PFSK-1 (cell line): ENCODE measurements around the gene KRT9.

Source experiments
- FOXP2 ChIP-seq: optimal IDR thresholded peaks from 2 replicates; pipeline ENCODE3; 2011; ENCODE audit warnings: borderline replicate concordance, control low read depth, inconsistent platforms; ENCODE audit not compliant: insufficient read depth; ENCODE audit errors: extremely low read length, extremely low read depth
- POLR2AphosphoS5 ChIP-seq: IDR thresholded peaks from 2 replicates; pipeline ENCODE4 v1.6.1; 2012; ENCODE audit warnings: low read depth, mild to moderate bottlenecking, control low read depth, low read length, moderate library complexity
- REST ChIP-seq, 2 experiments: IDR thresholded peaks; 2 replicates each; pipeline versions ENCODE4 v1.6.1 to v1.8.0; 2011 to 2012; ENCODE audit warnings: low read depth in 2 of 2, low read length in 2 of 2, control low read depth in 1 of 2, inconsistent platforms in 1 of 2, mild to moderate bottlenecking in 1 of 2, moderate library complexity in 1 of 2; ENCODE audit not compliant: insufficient read depth in 1 of 2
- SIN3A ChIP-seq: IDR thresholded peaks from 2 replicates; pipeline ENCODE4 v1.6.1; 2012; ENCODE audit warnings: mild to moderate bottlenecking, low read length, moderate library complexity, borderline replicate concordance; ENCODE audit not compliant: insufficient read depth
- TAF1 ChIP-seq: IDR thresholded peaks from 2 replicates; pipeline ENCODE4 v1.6.1; 2012; ENCODE audit warnings: low read length, control low read depth, borderline replicate concordance; ENCODE audit not compliant: insufficient read depth

Gene KRT9

GRCh38 chr17:41534899-41535546 lies 36.8 kb downstream of the KRT9 start:
- TF ChIP-seq FOXP2 (no peak), REST (IDR thresholded peaks at IDR 0.05; ENCODE audit: insufficient read depth in 1 of 2, low read depth in 2 of 2, low read length in 2 of 2) (no peak), SIN3A (no peak), POLR2AphosphoS5 (no peak)

- TF ChIP-seq TAF1, result no peak
- no peak for TF ChIP-seq SIN3A
- no peak for TF ChIP-seq FOXP2
- TF ChIP-seq POLR2AphosphoS5, result no peak
- TF ChIP-seq REST (IDR thresholded peaks at IDR 0.05; ENCODE audit: insufficient read depth in 1 of 2, low read depth in 2 of 2, low read length in 2 of 2), result no peak
Measured at GRCh38 chr17:41533613-41534012, 38.2 kb downstream of the KRT9 start.

GRCh38 chr17:41532947-41533570 lies 38.8 kb downstream of the KRT9 start:
- no peak for TF ChIP-seq SIN3A
- no peak for TF ChIP-seq TAF1
- no peak for TF ChIP-seq FOXP2
- TF ChIP-seq POLR2AphosphoS5, result no peak
- TF ChIP-seq REST (IDR thresholded peaks at IDR 0.05; ENCODE audit: insufficient read depth in 1 of 2, low read depth in 2 of 2, low read length in 2 of 2), result no peak

GRCh38 chr17:41531993-41532392 lies 39.9 kb downstream of the KRT9 start:
- TF ChIP-seq TAF1 (no peak), POLR2AphosphoS5 (no peak), SIN3A (no peak), REST (IDR thresholded peaks at IDR 0.05; ENCODE audit: insufficient read depth in 1 of 2, low read depth in 2 of 2, low read length in 2 of 2) (no peak), FOXP2 (no peak)
